NCI-H2196 (cell line): ENCODE results near the gene WDR35.
"Not testable (repeated sequence)": the region's sequence is repeated elsewhere in the genome, so short reads cannot be mapped to it uniquely, and the experiment has no call there.

Source experiments
- DNase-seq: peaks from one replicate; lab custom pipeline; 2025; ENCODE audit not compliant: unreplicated experiment; lab: John Stamatoyannopoulos, UW

WDR35 gene

GRCh38 chr2:19895535-19895934, 94.4 kb downstream of the WDR35 start:
- DNase-seq: no peak

GRCh38 chr2:19894134-19894792, 95.6 kb downstream of the WDR35 start:
- DNase-seq: no peak

- no peak for DNase-seq
Measured at GRCh38 chr2:19893520-19894133, 96.3 kb downstream of the WDR35 start.

GRCh38 chr2:19891971-19892370, 97.9 kb downstream of the WDR35 start:
- DNase-seq: not testable (repeated sequence)

- no peak for DNase-seq
Measured at GRCh38 chr2:19890104-19890503, 99.8 kb downstream of the WDR35 start.

DNA sequence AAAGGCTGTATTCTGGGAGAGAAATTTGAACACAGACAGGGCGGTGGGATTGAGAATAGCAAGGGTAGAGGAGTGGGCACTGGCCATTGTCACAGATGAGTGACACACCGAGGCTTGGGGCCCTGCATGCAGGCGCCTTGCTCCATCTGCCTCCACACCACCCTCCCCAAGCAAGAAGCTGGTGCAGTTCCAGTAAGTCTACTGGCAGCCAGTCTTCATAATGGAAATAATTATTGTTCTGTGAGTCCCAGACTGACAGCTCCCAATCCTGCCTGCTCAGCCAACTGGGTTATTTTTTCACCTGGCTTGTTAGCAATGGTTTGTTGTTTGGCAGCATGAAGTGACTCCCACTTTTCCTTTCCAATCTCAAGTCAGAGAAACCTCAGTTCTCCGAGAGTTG, 101.1 kb downstream of the WDR35 start:
- no peak for DNase-seq

DNA sequence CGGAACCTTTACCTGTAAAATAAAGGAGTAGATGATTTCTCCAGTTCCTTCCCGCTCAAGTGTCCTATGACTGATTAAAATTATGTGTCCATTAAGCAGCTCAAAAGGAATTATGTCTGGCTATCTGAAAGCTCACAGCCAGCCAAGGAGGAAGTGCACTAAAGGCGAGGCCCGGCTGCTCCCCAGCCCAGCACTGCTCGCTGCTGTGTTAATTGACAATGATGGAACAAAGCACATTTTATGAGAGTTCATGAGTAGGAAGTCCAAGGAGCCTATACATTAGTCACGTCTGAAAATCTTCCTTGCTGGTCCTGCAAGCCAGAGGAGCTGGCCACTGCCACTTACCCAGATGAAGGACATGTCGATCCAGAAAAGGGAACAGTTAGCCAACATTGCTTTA, 102.4 kb downstream of the WDR35 start:
- no peak for DNase-seq

DNA sequence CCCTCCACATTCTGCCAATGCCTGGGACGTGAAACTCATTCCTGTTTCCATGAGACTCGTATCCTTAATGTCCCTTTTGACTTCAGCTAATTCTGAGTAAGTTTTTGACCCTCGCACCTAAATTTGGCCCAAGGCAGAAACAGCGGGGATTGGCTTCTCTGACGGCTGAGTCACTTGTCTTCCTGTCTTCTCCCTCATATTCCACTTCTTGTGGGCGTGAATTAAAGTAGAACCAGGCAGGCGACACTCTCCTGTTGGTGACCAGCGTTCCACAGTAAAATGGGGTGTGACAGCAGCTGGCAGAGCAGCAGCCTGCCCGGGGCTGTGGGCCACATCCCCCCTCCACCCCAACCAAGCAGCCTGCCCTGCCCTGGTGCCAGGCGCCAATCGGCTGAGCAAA, 103.6 kb downstream of the WDR35 start:
- no peak for DNase-seq

GRCh38 chr2:19885791-19886190, 104.1 kb downstream of the WDR35 start:
- DNase-seq: no peak

GRCh38 chr2:19883971-19884720, 105.8 kb downstream of the WDR35 start:
- no peak for DNase-seq

DNA sequence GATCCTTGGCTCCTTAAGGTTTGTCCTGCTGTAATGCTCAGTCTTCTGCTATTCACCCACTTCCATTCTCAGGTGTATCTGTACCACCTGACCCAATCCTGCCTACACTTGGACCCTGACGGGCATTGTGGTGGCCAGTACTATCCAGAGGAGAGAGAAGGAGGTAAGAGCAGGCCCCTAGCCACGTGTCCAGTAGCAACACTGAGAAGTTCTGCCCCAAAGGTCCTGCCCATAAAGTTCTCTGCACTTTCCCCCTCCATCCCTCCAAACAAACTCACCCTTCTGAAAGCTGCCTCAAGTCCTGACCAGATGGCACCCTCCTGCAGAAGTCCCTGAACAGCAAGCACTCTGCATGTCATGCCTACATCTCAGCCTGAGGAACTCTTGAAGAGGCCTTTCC, 106.4 kb downstream of the WDR35 start:
- no peak for DNase-seq

DNA sequence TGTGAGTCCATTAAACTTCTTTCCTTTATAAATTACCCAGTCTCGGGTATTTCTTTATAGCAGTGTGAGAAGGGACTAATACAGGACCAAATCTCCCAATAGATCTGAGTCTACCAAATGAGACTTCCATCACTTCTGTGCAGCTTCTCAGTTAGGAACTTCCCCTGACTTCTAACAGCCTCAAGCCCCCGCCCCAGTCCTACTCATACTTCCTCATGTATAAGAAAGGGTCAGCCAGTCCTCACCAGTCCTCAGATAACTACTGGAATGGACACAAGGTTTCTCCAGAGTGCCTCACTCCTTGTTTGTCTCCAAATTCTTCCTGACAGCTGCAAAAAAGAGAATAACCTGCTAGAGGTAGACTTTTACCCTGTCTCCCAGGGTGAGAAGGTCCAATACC, 107.6 kb downstream of the WDR35 start:
- DNase-seq: no peak

DNA sequence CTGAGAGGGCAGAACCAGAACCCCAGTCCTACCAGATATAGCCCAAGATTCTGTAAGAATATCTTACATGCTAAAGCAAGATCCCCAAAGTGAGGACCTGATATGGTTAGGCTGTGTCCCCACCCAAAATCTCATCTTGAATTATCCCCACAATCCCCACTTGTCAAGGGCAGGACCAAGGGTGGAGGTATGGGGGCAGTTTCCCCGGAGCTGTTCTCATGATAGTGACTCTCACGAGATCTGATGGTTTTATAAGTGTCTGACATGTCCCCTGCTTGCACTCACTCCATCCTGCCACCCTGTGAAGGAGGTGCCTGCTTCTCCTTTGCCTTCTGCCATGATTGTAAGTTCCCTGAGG, 108.0 kb downstream of the WDR35 start:
- no peak for DNase-seq

GRCh38 chr2:19881221-19881907, 108.5 kb downstream of the WDR35 start:
- no peak for DNase-seq

GRCh38 chr2:19880191-19880590, 109.7 kb downstream of the WDR35 start:
- DNase-seq: not testable (repeated sequence)

DNA sequence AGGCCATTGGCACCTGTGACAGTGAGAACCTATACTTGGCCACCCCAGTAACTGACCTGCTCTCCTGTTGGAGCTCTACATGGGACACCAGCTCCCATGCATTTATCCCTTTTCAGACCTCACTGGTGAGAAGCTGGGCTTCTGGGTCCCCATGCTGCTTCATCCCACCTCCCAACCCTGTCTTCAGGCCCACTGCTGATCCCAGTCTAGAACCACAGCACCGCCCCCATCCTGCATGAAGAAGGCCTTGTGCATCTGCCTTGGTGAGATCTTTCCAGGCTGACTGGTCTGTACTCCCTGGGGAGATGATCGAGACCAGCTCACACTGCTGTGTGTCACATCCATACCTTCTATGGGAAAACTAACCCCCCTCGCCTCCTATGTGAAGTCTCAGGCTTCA, 110.8 kb downstream of the WDR35 start:
- no peak for DNase-seq

- no peak for DNase-seq
Measured at GRCh38 chr2:19878268-19879046, 111.4 kb downstream of the WDR35 start.

DNA sequence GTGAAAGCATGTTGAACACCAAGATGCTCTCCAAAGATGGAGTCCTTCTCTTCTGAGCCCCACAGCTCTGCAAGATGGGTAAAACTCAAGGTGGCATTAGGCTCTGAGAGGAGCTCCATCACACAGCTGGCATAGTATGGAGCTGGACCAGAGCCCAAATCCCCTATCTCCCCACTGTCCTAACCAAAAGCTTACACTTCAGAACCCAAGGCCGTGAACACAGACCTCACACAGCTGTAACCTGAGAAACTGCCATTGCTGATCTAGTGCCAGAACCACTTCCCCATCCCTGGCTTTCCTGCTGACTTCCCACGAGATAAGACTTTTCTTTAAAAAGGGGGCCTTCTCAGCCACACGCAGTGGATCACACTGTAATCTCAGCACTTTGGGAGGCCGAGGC, 113.2 kb downstream of the WDR35 start:
- no peak for DNase-seq

GRCh38 chr2:19875280-19875679, 114.6 kb downstream of the WDR35 start:
- DNase-seq: no peak

DNA sequence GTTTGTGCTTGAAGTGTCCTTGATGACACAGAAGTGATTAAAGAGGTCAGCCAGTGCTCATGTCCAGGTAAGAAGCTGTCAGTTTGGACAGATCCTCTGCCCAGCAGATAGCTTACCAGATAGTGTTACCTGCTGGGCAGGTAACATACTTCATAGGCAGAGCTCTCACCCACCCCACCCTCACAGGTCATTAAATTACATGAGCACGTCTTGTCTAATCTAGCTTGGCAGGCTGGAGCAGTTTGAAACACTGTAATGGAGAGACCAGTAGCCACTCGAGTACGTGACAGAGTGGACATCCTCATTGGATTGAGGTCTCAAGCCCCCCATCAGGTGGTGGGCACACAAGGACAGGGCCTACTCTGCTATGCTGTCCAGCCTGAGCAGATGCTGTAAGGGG, 115.2 kb downstream of the WDR35 start:
- no peak for DNase-seq

GRCh38 chr2:19873014-19873413, 116.9 kb downstream of the WDR35 start:
- no peak for DNase-seq
